GM18505 (cell line): ENCODE results near the gene LAMC3.
"Not testable (repeated sequence)": the region's sequence is repeated elsewhere in the genome, so short reads cannot be mapped to it uniquely, and the experiment has no call there.

Experiments
- ATAC-seq: cut with Tn5 transposase; IDR thresholded peaks from one replicate; pipeline ENCODE4 v1.9.1; 2021; ENCODE audit not compliant: unreplicated experiment
- POLR2A ChIP-seq: IDR thresholded peaks from 4 replicates; pipeline ENCODE4 v1.6.1; 2011; ENCODE audit warnings: borderline replicate concordance; ENCODE audit not compliant: insufficient read depth, insufficient read length; ENCODE audit errors: extremely low read depth

The LAMC3 gene

DNA sequence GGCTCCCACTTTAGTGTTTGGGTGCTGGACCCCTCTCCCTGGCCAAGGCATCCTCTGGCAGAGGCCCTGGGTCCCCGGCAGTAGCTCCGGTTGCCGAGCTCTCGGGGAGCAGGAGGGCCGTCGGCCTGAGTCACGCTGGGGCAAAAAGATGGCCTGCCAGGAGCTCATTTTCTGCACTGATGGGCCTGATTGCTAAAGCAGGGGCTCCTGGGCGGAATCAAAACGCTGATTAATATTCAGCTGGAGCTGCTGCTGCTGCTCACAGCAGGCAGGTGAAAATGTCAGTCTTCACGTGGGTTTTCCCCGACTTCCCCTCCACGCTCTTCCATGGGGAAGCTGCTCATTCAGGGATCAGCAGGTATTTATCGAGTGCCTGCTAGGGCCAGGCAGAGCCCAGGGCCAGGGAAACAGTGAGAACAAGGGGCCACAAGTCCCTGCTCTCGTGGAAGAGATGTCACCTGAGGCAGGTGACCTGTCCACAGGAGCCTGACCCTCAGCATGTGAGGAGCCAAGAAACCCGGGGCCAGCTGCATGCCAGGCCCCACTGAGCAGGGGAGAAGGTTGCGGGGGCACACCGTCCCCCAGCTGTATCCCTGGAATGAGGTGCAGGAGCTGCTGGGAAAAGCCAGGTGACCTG lies 22.1 kb downstream of the LAMC3 start:
- ATAC-seq: no peak
- TF ChIP-seq POLR2A: no peak

DNA sequence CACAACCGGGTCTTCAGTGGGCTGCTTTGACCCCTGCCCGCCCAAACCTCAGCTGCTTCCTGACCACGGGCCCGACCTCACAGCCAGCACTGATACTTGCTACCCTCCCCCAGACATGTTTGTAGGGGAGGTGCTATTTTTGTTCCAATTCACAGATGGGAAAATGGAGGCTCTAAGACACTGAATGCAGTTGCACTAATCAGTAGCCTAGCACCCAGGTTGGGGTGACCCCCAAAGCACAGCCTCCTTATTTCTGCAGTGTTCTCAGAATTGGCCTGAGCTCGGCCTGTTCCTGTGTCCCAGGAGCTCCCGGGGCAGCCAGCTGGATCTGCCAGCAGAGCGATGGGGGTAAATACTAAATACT lies 22.6 kb downstream of the LAMC3 start:
- ATAC-seq: no peak
- TF ChIP-seq POLR2A: no peak

DNA sequence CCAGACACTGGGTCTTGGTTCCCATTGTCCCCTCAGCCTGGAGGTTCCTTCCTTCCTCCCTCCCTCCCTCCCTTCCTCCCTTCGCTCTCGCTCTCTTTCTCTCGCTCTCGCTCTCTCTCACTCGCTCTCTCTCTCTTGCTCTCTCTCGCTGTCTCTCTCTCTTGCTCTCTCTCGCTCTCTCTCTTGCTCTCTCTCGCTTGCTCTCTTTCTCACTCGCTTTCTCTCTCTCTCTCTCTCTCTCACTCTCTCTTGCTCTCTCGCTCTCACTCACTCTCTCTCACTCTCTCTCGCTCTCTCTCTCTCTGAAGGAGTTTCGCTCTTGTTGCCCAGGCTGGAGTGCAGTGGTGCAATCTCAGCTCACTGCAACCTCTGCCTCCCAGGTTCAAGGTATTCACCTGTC lies 23.4 kb downstream of the LAMC3 start:
- TF ChIP-seq POLR2A: no peak
- ATAC-seq: no peak

DNA sequence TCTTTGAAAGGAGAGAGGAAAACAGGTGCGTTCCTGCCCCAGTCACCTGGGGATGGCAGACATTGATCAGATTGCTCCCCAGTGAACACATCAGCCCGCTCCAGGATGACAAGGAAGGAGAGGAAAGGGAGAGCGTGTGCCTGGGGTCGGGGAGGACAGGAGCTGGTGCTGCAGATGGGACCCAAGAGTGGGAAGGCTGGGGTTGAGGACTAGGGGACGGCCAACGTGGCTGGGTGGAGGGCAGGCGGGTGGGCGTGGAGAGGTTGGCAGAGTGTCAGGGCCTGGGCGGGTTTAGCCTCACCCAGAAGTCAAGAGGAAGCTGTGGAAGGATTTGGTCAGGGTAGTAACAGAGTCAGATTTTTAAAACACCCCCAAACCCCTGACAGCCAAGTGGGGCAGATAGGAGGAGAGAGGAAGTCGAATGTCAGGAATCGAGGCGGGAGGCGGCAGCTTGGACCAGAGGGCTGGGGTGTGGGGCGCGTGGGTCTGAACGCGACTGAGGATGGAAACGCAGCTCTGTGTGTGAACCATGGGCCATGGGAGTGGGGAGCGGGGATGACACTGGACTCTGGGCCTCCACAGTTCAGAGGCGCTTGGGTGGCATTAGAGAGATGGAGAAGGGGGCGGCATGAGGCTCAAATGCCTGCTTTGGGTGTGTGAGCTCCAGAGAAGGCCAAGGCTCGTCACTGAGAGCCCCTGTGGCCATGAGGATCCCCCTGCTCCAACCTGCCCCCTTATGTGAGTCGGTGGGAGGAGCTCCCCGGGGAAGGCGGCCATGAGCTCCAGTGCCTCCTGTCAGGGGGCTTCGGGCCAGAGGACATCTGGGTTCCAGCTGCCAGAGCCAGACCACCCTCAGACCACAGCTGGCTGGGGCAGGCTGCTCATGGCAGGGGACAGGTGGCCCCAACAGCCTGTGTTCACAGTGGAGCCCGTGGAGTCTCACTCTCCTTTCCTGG lies 24.6 kb downstream of the LAMC3 start:
- no peak for ATAC-seq
- no peak for TF ChIP-seq POLR2A

DNA sequence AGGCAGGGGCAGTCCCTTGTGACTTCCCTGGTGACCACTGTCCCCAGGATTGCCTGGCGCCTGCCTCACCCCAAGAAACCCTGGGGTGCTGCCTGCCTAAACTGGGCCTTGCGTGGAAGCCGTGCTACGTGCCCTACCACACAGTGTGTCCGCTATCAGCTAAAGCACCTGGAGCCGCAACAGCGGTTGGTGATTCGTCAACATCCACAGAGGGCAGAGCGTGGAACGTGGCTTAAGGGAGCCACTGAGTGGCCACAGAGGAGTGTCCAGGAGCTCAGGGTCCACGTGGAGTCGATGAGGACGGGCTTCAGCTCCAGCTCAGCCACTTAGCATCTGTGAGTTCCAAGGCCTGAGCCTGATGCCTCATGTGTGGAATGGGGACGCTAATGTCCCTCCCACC lies 25.3 kb downstream of the LAMC3 start:
- no peak for TF ChIP-seq POLR2A
- no peak for ATAC-seq

DNA sequence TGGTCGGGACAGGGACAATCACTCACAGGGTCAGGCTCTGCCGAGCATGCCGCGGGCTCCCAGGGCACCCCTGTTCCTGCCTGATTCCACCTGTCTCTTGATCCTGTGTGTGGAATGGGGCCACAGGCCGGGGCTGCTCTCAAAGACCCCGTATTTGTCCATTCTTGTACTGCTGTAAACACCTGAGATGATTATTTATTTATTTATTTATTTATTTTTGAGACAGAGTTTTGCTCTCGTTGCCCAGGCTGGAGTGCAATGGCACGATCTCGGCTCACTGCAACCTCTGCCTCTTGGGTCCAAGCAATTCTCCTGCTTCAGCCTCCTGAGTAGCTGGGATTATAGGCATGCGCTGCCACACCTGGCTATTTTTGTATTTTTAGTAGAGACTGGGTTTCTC lies 25.8 kb downstream of the LAMC3 start:
- not testable (repeated sequence) for ATAC-seq

DNA sequence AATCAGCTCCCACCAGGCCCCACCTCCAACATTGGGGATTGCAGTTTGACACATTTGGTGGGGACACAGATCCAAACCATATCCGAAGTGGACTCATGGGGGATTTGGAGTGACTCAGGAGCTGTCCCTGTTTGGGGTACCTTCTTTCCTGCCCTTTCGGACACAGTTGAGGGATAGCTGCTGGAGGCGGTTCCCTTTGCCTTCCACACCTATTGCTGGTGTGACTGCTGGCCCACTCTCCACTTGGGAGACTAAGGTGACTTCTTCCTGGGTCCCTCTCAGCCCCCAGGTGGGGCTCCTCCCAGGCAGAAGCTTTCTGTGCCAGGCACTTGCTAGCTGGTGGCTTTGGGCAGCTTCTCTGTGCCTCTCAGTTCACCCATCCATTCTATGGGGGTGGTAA lies 26.6 kb downstream of the LAMC3 start:
- no peak for TF ChIP-seq POLR2A
- ATAC-seq: no peak

DNA sequence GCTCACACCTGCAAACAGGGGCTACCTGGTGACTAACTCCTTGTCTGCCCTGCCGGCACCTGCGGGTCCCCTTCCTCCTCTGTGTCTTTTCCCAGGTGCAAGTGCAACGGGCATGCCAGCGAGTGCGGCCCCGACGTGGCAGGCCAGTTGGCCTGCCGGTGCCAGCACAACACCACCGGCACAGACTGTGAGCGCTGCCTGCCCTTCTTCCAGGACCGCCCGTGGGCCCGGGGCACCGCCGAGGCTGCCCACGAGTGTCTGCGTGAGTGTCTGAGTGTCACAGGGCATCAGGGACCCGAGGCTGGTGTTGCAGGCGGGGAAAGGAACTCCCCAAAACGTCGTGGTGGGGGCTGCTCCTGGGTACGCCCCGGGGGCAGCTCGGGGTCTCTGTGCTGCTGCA lies 27.1 kb downstream of the LAMC3 start:
- TF ChIP-seq POLR2A: no peak
- ATAC-seq: no peak

DNA sequence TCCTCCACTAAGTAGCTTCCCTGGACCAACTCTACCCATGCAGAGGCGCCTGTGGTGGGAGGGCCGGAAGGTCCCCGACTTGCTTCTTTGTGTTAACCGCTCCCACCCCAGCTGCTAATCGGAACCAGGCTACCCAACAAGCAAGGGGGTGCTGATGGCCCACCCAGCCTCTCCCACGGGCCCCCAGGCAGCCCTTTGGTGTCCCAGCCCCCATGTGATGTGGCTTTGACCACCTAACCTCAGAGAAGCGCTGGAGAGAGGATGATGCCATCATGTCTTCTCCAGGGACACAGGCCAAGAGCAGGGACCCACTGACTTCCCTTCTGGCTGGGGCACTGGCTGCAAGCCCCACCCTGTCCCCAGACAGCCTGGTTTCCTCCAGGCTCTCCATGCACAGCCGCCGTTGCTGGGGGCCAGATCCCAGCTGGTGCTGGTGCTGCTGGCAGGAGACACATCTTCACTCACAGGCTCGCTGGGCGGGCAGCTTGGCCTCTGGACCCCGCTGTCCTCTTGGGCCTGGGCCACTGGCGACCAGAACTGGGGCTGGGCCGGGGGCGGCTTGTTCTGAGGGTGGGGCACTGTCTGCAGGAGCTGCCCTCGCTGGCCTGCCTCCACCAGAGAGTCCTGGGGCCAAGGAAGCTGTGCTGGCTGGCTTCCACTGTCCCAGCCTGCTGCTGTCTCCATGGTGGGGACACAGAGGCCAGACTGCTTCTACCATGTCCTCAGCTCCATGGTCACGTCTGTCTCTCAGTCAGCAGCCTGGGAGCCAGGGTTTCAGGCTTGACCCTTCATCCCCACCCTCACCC lies 27.8 kb downstream of the LAMC3 start:
- no peak for TF ChIP-seq POLR2A
- ATAC-seq: no peak

DNA sequence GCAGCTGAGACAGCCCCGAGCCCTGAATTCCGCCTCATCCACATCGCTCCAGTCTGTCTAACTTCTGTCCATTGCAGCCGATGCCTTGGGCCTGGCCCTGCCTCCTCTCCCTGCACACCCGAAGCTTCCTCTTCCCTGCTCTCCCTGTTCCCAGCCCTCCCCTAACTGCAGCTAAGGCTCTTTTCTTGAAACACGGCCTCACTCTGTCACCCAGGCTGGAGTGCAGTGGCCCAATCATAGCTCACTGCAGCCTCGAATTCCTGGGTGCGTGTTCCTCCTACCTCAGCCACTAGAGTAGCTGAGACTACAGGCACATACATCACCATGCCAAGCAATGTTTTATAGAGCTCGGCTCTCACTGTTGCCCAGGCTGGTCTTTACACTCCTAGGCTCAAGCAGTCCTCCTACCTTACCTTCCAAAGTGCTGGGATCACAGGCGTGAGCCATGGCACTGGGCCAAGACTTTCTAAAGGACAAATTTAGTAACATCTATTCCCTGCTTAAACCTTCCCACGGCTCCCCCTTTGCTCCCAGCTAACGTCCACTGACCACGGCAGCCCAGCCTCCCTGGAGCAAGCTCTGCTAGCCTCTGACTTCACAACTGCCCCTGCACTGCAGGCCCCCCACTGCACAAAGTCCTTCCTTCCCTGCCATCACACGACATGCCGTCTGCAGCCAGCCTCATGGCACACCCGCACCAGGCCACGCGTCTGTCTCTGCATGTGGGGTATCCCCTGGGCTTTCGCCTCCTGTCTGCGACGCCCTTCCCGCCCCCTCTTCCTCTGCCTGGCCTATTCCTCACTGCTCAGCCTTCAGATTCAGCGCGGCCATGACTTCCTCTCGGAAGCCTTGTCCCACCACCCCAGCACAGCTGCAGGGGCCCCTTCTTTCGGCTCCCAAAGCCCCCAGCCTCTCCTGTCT lies 28.6 kb downstream of the LAMC3 start:
- TF ChIP-seq POLR2A: no peak
- no peak for ATAC-seq

DNA sequence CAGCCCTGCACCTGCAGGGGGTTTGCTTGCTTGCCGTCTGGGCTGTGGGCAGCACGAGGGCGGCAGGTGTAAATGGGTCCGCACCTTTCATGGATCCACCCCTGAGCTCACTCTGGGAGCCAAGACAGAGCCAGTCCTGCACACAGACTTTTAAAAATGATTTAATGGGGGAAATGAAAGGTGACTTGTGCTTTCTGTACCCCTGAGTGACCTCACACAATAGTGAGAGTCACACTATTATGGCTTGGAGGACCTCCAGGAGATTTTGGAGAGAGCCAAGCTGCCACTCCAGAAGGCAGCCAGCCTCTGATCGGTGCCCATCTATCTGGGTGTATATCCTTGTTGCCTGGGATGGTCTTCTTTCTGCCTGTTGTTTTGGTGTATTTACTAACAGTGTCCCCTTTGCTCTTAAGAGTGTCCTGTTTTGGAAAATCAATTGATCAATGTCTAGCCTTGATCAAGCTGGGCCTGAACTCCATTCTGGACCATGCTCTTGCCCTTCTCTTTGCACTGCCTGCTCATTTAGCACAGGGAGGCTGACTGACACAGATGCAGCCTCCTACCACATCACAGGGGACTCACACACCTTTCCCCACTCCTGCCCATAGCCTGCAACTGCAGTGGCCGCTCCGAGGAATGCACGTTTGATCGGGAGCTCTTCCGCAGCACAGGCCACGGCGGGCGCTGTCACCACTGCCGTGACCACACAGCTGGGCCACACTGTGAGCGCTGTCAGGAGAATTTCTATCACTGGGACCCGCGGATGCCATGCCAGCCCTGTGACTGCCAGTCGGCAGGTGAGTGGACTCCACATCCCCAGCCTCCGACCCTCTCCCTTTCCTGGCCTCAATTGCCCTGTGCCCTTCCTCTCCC lies 29.5 kb downstream of the LAMC3 start:
- no peak for ATAC-seq
- TF ChIP-seq POLR2A: no peak

DNA sequence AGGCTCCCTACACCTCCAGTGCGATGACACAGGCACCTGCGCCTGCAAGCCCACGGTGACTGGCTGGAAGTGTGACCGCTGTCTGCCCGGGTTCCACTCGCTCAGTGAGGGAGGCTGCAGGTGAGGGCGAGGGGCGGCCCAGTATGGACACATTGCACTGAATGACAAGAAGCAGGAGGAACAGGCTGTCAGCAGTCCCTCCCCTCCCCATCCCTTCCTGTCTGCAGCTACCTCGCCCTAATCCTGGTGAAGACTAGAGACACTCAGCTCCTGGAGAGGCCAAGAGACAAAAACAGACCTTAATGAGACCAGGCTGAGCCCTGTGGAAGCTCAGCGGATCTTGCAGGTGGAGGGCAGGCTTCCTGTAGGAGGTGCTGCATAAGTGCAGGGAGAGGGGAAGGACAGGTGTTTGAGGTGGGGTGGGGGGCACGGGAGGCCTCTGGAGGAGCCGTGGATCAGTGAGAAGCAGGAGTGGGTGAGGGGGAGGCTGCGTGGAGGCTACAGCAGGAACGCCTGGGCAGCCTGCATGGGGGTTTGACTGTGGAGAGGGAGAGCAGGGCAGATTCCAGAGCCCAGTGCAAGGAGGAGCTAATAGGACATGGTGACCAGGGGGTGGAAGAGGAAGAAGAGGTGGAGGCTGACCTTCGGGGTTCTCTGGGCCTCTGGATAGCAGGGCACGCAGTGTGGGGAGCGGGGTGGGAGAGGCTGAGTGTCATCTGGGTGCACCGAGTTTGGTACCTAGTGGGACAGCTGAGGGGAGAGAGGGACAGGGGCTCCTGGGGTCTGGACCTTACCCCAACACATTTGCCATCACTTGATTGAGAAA lies 30.4 kb downstream of the LAMC3 start:
- no peak for ATAC-seq

More for the DNA sequence above, 30.4 kb downstream of the LAMC3 start:
- TF ChIP-seq POLR2A: no peak
